ENCODE results near the gene HMCES.
"Not testable (repeated sequence)": the region's sequence is repeated elsewhere in the genome, so short reads cannot be mapped to it uniquely, and the experiment has no call there.

Gene HMCES

GRCh38 chr3:129259612-129260477 lies 18.8 kb upstream of the HMCES start:
- DNase-seq, result no peak

GRCh38 chr3:129260606-129261005 lies 18.1 kb upstream of the HMCES start:
- DNase-seq, result no peak

- DNase-seq, result no peak
Observed at GRCh38 chr3:129261894-129262293, 16.8 kb upstream of the HMCES start.

- DNase-seq, result no peak
Observed at GRCh38 chr3:129263161-129263910, 15.3 kb upstream of the HMCES start.

- DNase-seq, result not testable (repeated sequence)
Observed at GRCh38 chr3:129264994-129265393, 13.7 kb upstream of the HMCES start.

GRCh38 chr3:129266651-129267050 lies 12.0 kb upstream of the HMCES start:
- no peak for DNase-seq

- DNase-seq, result no peak
Observed at GRCh38 chr3:129268396-129268795, 10.3 kb upstream of the HMCES start.

GRCh38 chr3:129271674-129272073 lies 7.0 kb upstream of the HMCES start:
- DNase-seq, result no peak

- peak; percentile 4 for DNase-seq
Observed at GRCh38 chr3:129276385-129276784, 2.3 kb upstream of the HMCES start.

- DNase-seq, result no peak
Observed at GRCh38 chr3:129277829-129278271, 820 bp upstream of the HMCES start.

- peak; percentile 68 for DNase-seq
Observed at GRCh38 chr3:129278966-129279906, 566 bp downstream of the HMCES start.

- DNase-seq, result no peak
Observed at GRCh38 chr3:129280183-129280582, 1.5 kb downstream of the HMCES start.

- DNase-seq, result no peak
Observed at GRCh38 chr3:129281726-129282125, 3.1 kb downstream of the HMCES start.

GRCh38 chr3:129282727-129283327 lies 4.2 kb downstream of the HMCES start:
- peak; percentile 49 for DNase-seq

GRCh38 chr3:129286081-129286480 lies 7.4 kb downstream of the HMCES start:
- DNase-seq, result no peak

GRCh38 chr3:129288446-129288845 lies 9.8 kb downstream of the HMCES start:
- no peak for DNase-seq

- DNase-seq, result no peak
Observed at GRCh38 chr3:129289201-129289921, 10.7 kb downstream of the HMCES start.

GRCh38 chr3:129291236-129291886 lies 12.7 kb downstream of the HMCES start:
- no peak for DNase-seq

GRCh38 chr3:129295286-129295685 lies 16.6 kb downstream of the HMCES start:
- DNase-seq, result no peak

GRCh38 chr3:129304146-129304961 lies 25.7 kb downstream of the HMCES start:
- DNase-seq, result no peak

- DNase-seq, result no peak
Observed at GRCh38 chr3:129304962-129305222, 26.2 kb downstream of the HMCES start.
